H1 (cell line): ENCODE measurements around the gene COX7B2.

Experiments
- ASH2L ChIP-seq: fragments of 200-600, 300-600 bp; sonication (generic); IDR thresholded peaks from one replicate; pipeline ENCODE4 v1.7.1; 2017; ENCODE audit warnings: low read length
- CHD1 ChIP-seq: IDR thresholded peaks from 2 replicates; pipeline ENCODE4 v1.6.1; 2012; ENCODE audit warnings: low read depth, low read length, improper control_type of control experiment
- EGR1 ChIP-seq: IDR thresholded peaks from 2 replicates; pipeline ENCODE4 v1.6.1; 2011; ENCODE audit warnings: low read depth, low read length, borderline replicate concordance
- FOSL1 ChIP-seq: IDR thresholded peaks from 2 replicates; pipeline ENCODE4 v1.6.1; 2011; ENCODE audit warnings: mild to moderate bottlenecking, low read depth, low read length, moderate library complexity; ENCODE audit not compliant: insufficient read depth
- MAFK ChIP-seq: IDR thresholded peaks from 2 replicates; pipeline ENCODE4 v1.6.1; 2012; ENCODE audit warnings: low read depth, mild to moderate bottlenecking, improper control_type of control experiment, low read length
- POLR2A ChIP-seq, 2 experiments: IDR thresholded peaks; 1 replicate in 1 of 2; 2 replicates in 1 of 2; pipeline ENCODE4 v1.6.1; 2011; ENCODE audit warnings: low read depth in 2 of 2, low read length in 2 of 2, mild to moderate bottlenecking in 2 of 2; ENCODE audit errors: control extremely low read depth in 1 of 2
- POLR2AphosphoS5 ChIP-seq: IDR thresholded peaks from 2 replicates; pipeline ENCODE4 v1.6.1; 2011; ENCODE audit warnings: low read depth, low read length
- TF ChIP-seq, protein P1 (sequence below), 3 experiments: IDR thresholded peaks; 1 replicate in 2 of 3; 2 replicates in 1 of 3; pipeline versions ENCODE4 v1.5.1 to v1.6.1; 2011; ENCODE audit warnings: low read length in 3 of 3, mild to moderate bottlenecking in 3 of 3, inconsistent platforms in 2 of 3, low read depth in 1 of 3, moderate library complexity in 1 of 3; ENCODE audit not compliant: insufficient read depth in 1 of 3; ENCODE audit errors: control extremely low read depth in 1 of 3

DNA sequence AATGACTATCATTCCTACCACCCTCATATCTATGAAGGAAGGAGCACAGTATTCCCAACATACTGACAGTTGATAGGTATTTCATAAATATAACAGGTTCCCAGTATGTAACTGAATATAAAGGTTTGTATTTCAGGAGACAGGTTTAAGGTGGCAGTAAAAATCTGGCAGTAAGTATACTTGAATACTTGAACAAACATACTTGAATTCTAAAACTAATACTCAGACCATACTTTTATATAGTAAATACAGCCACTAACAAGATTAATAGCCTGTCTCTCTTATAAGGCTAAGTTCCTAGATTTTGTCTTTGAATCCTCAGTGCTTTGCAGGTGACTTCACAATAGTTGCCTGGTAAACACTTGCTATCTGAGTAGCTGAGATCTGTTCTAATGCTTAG lies 46.6 kb upstream of the COX7B2 start:
- TF ChIP-seq, protein P1, sequence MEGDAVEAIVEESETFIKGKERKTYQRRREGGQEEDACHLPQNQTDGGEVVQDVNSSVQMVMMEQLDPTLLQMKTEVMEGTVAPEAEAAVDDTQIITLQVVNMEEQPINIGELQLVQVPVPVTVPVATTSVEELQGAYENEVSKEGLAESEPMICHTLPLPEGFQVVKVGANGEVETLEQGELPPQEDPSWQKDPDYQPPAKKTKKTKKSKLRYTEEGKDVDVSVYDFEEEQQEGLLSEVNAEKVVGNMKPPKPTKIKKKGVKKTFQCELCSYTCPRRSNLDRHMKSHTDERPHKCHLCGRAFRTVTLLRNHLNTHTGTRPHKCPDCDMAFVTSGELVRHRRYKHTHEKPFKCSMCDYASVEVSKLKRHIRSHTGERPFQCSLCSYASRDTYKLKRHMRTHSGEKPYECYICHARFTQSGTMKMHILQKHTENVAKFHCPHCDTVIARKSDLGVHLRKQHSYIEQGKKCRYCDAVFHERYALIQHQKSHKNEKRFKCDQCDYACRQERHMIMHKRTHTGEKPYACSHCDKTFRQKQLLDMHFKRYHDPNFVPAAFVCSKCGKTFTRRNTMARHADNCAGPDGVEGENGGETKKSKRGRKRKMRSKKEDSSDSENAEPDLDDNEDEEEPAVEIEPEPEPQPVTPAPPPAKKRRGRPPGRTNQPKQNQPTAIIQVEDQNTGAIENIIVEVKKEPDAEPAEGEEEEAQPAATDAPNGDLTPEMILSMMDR (IDR thresholded peaks at IDR 0.05; ENCODE audit: control extremely low read depth in 1 of 3, insufficient read depth in 1 of 3, low read depth in 1 of 3, low read length in 3 of 3): no peak
- TF ChIP-seq POLR2A (IDR thresholded peaks at IDR 0.05; ENCODE audit: control extremely low read depth in 1 of 2, low read depth in 2 of 2, low read length in 2 of 2) (no peak), ASH2L (no peak), FOSL1 (no peak), EGR1 (no peak), POLR2AphosphoS5 (no peak), CHD1 (no peak), MAFK (no peak)
